Pancreas (tissue), 10 donors: ENCODE measurements around the gene SLC30A1. TPM values are rescaled to one million over a fixed set of nuclear protein-coding genes. Genes with fewer than 3 reads are reported as not detected.

Experiments
- ATAC-seq, 4 donors: fragments of 200-7000 bp; cut with Tn5 transposase; one replicate each; pipeline versions ENCODE4 v1.8.0 to v1.9.1; 2020; ENCODE audit warnings: mild to moderate bottlenecking in 4 of 4, moderate library complexity in 4 of 4
- DNase-seq, 6 donors: peaks; one replicate each; pipeline ENCODE4 v3.0.0-alpha.2; 2020
- FAIRE-seq: peaks from 2 replicates; lab custom pipeline; 2012; peaks lifted over from hg19 to GRCh38; lab: Jason Lieb, UNC
- H3K27ac ChIP-seq, 4 donors: fragments of 200-600 bp; sonication (generic); 1 replicate in 3 of 4; 2 replicates in 1 of 4; pipeline versions ENCODE4 v1.5.0 to v1.8.0; 2020
- H3K27me3 ChIP-seq, 4 donors: fragments of 200-600 bp; one replicate each; pipeline ENCODE4 v1.8.0; 2021
- H3K36me3 ChIP-seq, 3 donors: fragments of 200-600 bp; sonication (generic) in 1 of 3; one replicate each; pipeline versions ENCODE4 v1.5.0 to v1.8.0; 2020 to 2021
- H3K4me1 ChIP-seq, 3 donors: fragments of 200-600 bp; one replicate each; pipeline ENCODE4 v1.8.0; 2021
- H3K4me3 ChIP-seq, 4 donors: fragments of 200-600 bp; sonication (generic) in 2 of 4; one replicate each; pipeline versions ENCODE4 v1.5.0 to v1.8.0; 2020 to 2021
- H3K9me3 ChIP-seq, 4 donors: fragments of 200-600 bp; one replicate each; pipeline ENCODE4 v1.8.0; 2021
- CTCF ChIP-seq, 4 donors: fragments of 200-600 bp; sonication (generic) in 3 of 4; IDR thresholded peaks; one replicate each; pipeline versions ENCODE4 v1.5.0 to v1.8.0; 2021; ENCODE audit warnings: antibody characterized with exemption in 4 of 4
- WGBS, 2 donors: extraction: QIAGEN DNeasy Blood & Tissue Kit; methylation state at CpG; one replicate each; pipeline ENCODE4 v1.1.7; 2013; 5-methylcytosine and 5-hydroxymethylcytosine counted together
- intact Hi-C, 3 donors: fragments of 100-400 bp; cut with DNase I; formaldehyde crosslinking; loops; one replicate each; pipeline versions ENCODE4 v1.11.1 to v1.14.2; 2022
- polyA plus RNA-seq, 2 donors: library from polyadenylated mRNA; stranded (reverse); fragments of 200-250 nt; gene quantifications; one replicate each; pipeline ENCODE4 v1.2.3, GENCODE V29; 2013
- total RNA-seq, 6 donors: library from RNA; stranded (reverse); fragmentation: NEBNext Ultra II Directional in 4 of 6; extraction: Animal tissue kit (Norgen Biotek cat#: 25700) in 4 of 6; gene quantifications; one replicate each; pipeline versions ENCODE4 v1.2.1 to v1.2.4, GENCODE V29; 2021 to 2023
- donor health status: healthy with polysubstance abuse.
- donor health status: DM: no; HTN: no; CAD: no; lungs with moderate emphysema.
- donor health status: DM: no; HTN: no; CAD: no.
- donor health status: control.
- donor health status: control.
- donor health status: Bipolar disorder and iron deficiency.
- donor health status: DM: yes; HTN: yes; CAD: no.
- donor health status: DM: no; HTN: no; CAD: no.
- donor health status: DM: no; HTN: no; CAD: no.
- donor health status: DM: yes; HTN: yes; CAD: no.

Gene SLC30A1
- total and polyA plus RNA-seq, 8 donors, result 1.5 to 19.5 (median 8.0) TPM

GRCh38 chr1:211623515-211623914, 44.6 kb upstream of the SLC30A1 start:
- TF ChIP-seq CTCF (IDR thresholded peaks at IDR 0.05), result no peak
- 87 to 92% methylated on average over 3 of the region's 3 CpGs for WGBS, 2 donors
- ATAC-seq (no peak), FAIRE-seq (no peak), DNase-seq (no peak)
- H3K4me3 ChIP-seq, result no peak overlapping the region
- H3K9me3 ChIP-seq, result no peaks in the 10 kb centered on the region
- intact Hi-C loops, result no loop called here
- H3K27me3 ChIP-seq, result no peaks in the 10 kb centered on the region
- no peaks in the 10 kb centered on the region for H3K4me1 ChIP-seq
- no peaks in the 10 kb centered on the region for H3K36me3 ChIP-seq
- H3K27ac ChIP-seq, result no peak overlapping the region

GRCh38 chr1:211621447-211622198, 42.7 kb upstream of the SLC30A1 start:
- no peak for TF ChIP-seq CTCF (IDR thresholded peaks at IDR 0.05)
- DNase-seq (peak in 1 of 6 donors; percentile 43), FAIRE-seq (no peak), ATAC-seq (peak in 3 of 4 donors; percentile 58 to 76 (median 59))
- no peaks in the 10 kb centered on the region for H3K9me3 ChIP-seq
- H3K36me3 ChIP-seq, result no peaks in the 10 kb centered on the region
- intact Hi-C loops, result no loop called here
- H3K27me3 ChIP-seq, result no peaks in the 10 kb centered on the region
- no peak overlapping the region for H3K4me3 ChIP-seq
- 67 to 69% methylated on average over 9 of the region's 9 CpGs for WGBS, 2 donors
- H3K27ac ChIP-seq, result no peak overlapping the region
- H3K4me1 ChIP-seq, result no peaks in the 10 kb centered on the region

GRCh38 chr1:211620097-211620496, 41.1 kb upstream of the SLC30A1 start:
- H3K4me3 ChIP-seq, result no peak overlapping the region
- DNase-seq (no peak), ATAC-seq (no peak), FAIRE-seq (no peak)
- no peaks in the 10 kb centered on the region for H3K27me3 ChIP-seq
- WGBS, 2 donors, result 86 to 87% methylated on average over 5 of the region's 5 CpGs
- no peaks in the 10 kb centered on the region for H3K4me1 ChIP-seq
- no peak for TF ChIP-seq CTCF (IDR thresholded peaks at IDR 0.05)
- H3K9me3 ChIP-seq, result no peaks in the 10 kb centered on the region
- H3K27ac ChIP-seq, result no peak overlapping the region
- intact Hi-C loops, result no loop called here
- H3K36me3 ChIP-seq, result no peaks in the 10 kb centered on the region

- H3K27me3 ChIP-seq, result no peaks in the 10 kb centered on the region
- no peaks in the 10 kb centered on the region for H3K4me1 ChIP-seq
- H3K36me3 ChIP-seq, result no peaks in the 10 kb centered on the region
- intact Hi-C loops, result no loop called here
- ATAC-seq (no peak), DNase-seq (no peak), FAIRE-seq (no peak)
- no peak for TF ChIP-seq CTCF (IDR thresholded peaks at IDR 0.05)
- 77 to 78% methylated on average over 8 of the region's 8 CpGs for WGBS, 2 donors
- no peak overlapping the region for H3K27ac ChIP-seq
- no peak overlapping the region for H3K4me3 ChIP-seq
- no peaks in the 10 kb centered on the region for H3K9me3 ChIP-seq
These were observed 40.4 kb upstream of the SLC30A1 start for GRCh38 chr1:211619033-211619996.
